ENCODE data around the gene ITM2B. TPM values are rescaled to one million over a fixed set of nuclear protein-coding genes. Genes with fewer than 3 reads are reported as not detected.
A peak's percentile ranks its signal among the peaks of the same experiment; 100 is the strongest.

ITM2B gene
- polyA plus RNA-seq (278 to 401 TPM (median 294 TPM) in 3 replicates), polyA minus RNA-seq (35.2 to 148 TPM (median 92.4 TPM) in 3 replicates)
- polyA plus RNA-seq (2011; ENCODE audit: low read depth): 501 TPM
- polyA plus RNA-seq (2011; cell fraction: cytosol; rRNA removed): 227 and 507 TPM in 2 replicates
- 641 and 718 TPM in 2 replicates for polyA plus RNA-seq (2011; cell fraction: nucleus; rRNA removed)
- polyA plus RNA-seq (2012; ENCODE audit: low replicate concordance): 243 and 479 TPM in 2 replicates
- polyA minus RNA-seq (2011; cell fraction: cytosol; rRNA and poly(A)+ RNA removed): 187 TPM
- polyA minus RNA-seq (2011; cell fraction: nucleus; rRNA and poly(A)+ RNA removed): 141 and 299 TPM in 2 replicates

DNA sequence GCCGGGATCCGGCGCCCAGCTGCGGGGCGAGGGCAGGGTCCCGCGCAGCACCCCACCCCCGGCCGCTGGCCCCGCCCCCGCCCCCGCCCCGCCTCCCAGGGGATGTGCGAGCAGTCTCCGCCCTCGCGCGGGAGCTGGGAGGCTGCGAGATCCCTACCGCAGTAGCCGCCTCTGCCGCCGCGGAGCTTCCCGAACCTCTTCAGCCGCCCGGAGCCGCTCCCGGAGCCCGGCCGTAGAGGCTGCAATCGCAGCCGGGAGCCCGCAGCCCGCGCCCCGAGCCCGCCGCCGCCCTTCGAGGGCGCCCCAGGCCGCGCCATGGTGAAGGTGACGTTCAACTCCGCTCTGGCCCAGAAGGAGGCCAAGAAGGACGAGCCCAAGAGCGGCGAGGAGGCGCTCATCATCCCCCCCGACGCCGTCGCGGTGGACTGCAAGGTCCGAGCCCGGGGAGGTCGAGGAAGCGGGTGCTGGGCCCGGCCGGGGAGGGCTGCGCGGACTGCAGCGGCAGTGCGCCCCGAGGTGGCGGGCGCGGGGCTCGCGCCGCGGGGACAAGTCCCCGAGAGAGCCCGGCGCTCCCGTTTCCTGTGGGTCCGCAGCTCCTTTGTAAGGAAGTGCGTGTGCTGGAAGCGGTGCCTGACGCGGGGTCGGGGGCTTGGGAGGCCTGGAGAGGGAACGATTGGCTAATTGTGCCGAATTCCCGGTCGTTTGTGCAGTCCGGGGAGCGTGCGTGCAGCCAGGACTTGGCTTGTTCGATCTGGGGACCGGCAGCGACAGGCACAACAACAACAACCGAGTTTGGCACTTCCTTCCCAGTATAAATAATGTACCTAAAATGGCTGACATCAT is at the start of gene ITM2B:
TSS of gene ITM2B (plus strand) at position 161 of the 843 bp plus-strand sequence. CDS start at position 316, 155 bp downstream.
- H3K4me2 ChIP-seq (ENCODE audit: control insufficient read depth, extremely low read depth, insufficient read depth, low read depth, low read length): peak within 1 kb of the TSS; percentile 93
- H3K9me1 ChIP-seq (ENCODE audit: control insufficient read depth, extremely low read depth, insufficient read depth, low read length): peaks cover 4% of the 10 kb centered on the region
- H3K36me3 ChIP-seq (ENCODE audit: control insufficient read depth in 2 of 2, extremely low read depth in 1 of 2, insufficient read depth in 2 of 2, low read length in 2 of 2): no peaks in the 10 kb centered on the region
- peak within 1 kb of the TSS; percentile 99 for H3K9ac ChIP-seq (ENCODE audit: control insufficient read depth, extremely low read depth, insufficient read depth, low read length)
- peak within 1 kb of the TSS; percentile 91 for H2AFZ ChIP-seq (ENCODE audit: control insufficient read depth, low read length)
- no peaks in the 10 kb centered on the region for H3K9me3 ChIP-seq (ENCODE audit: control insufficient read depth, low read depth, low read length)
- DNase-seq (ENCODE audit: low read depth, low spot score) (no peak), FAIRE-seq (no peak)
- peaks cover 35% of the 10 kb centered on the region for H3K4me1 ChIP-seq (ENCODE audit: control insufficient read depth, extremely low read depth, insufficient read depth, low read length)
- dilution Hi-C loops (cut with MboI; ENCODE audit: extremely low pct_ligation_motif_present, low sequenced_read_pairs): no loop called here
- H3K27ac ChIP-seq (ENCODE audit: control insufficient read depth, insufficient read depth, low read length): peak within 1 kb of the TSS; percentile 98
- peak within 1 kb of the TSS; percentile 97 to 100 (median 99) for H3K4me3 ChIP-seq (ENCODE audit: control insufficient read depth in 2 of 3, extremely low read depth in 1 of 3, insufficient read depth in 2 of 3, low read depth in 1 of 3, low read length in 3 of 3)
- peaks cover 5% of the 10 kb centered on the region for H4K20me1 ChIP-seq (ENCODE audit: control insufficient read depth, extremely low read depth, insufficient read depth, low read length)
- TF ChIP-seq EZH2 (IDR thresholded peaks at IDR 0.05; ENCODE audit: low read length) (no peak), CTCF (optimal IDR thresholded peaks at IDR 0.05 in 1 of 3, IDR thresholded peaks at IDR 0.05 in 1 of 3, conservative IDR thresholded peaks at IDR 0.05 in 1 of 3; ENCODE audit: extremely low read depth in 1 of 3, insufficient read depth in 2 of 3, low read length in 3 of 3) (peak; percentile 33 to 60 (median 51))
- H3K79me2 ChIP-seq (ENCODE audit: control insufficient read depth, insufficient read depth, low read length): peaks cover 51% of the 10 kb centered on the region
- H3K27me3 ChIP-seq (ENCODE audit: control insufficient read depth, extremely low read depth, insufficient read depth, low read length): no peaks in the 10 kb centered on the region

GRCh38 chr13:48184260-48184659 is 48.7 kb upstream of the ITM2B start:
- Histone ChIP-seq H4K20me1 (ENCODE audit: control insufficient read depth, extremely low read depth, insufficient read depth, low read length) (no peaks in the 10 kb centered on the region), H3K27me3 (ENCODE audit: control insufficient read depth, extremely low read depth, insufficient read depth, low read length) (no peaks in the 10 kb centered on the region), H3K9me1 (ENCODE audit: control insufficient read depth, extremely low read depth, insufficient read depth, low read length) (no peaks in the 10 kb centered on the region), H2AFZ (ENCODE audit: control insufficient read depth, low read length) (no peak overlapping the region), H3K4me3 (ENCODE audit: control insufficient read depth in 2 of 3, extremely low read depth in 1 of 3, insufficient read depth in 2 of 3, low read depth in 1 of 3, low read length in 3 of 3) (no peak overlapping the region), H3K4me1 (ENCODE audit: control insufficient read depth, extremely low read depth, insufficient read depth, low read length) (no peaks in the 10 kb centered on the region), H3K27ac (ENCODE audit: control insufficient read depth, insufficient read depth, low read length) (no peak overlapping the region), H3K36me3 (ENCODE audit: control insufficient read depth in 2 of 2, extremely low read depth in 1 of 2, insufficient read depth in 2 of 2, low read length in 2 of 2) (no peaks in the 10 kb centered on the region), H3K9ac (ENCODE audit: control insufficient read depth, extremely low read depth, insufficient read depth, low read length) (no peak overlapping the region), H3K9me3 (ENCODE audit: control insufficient read depth, low read depth, low read length) (no peaks in the 10 kb centered on the region), H3K4me2 (ENCODE audit: control insufficient read depth, extremely low read depth, insufficient read depth, low read depth, low read length) (no peak overlapping the region), H3K79me2 (ENCODE audit: control insufficient read depth, insufficient read depth, low read length) (no peaks in the 10 kb centered on the region)
- DNase-seq (ENCODE audit: low read depth, low spot score): no peak
- dilution Hi-C loops (cut with MboI; ENCODE audit: extremely low pct_ligation_motif_present, low sequenced_read_pairs): no loop called here
- no peak for TF ChIP-seq CTCF (optimal IDR thresholded peaks at IDR 0.05 in 1 of 3, IDR thresholded peaks at IDR 0.05 in 1 of 3, conservative IDR thresholded peaks at IDR 0.05 in 1 of 3; ENCODE audit: extremely low read depth in 1 of 3, insufficient read depth in 2 of 3, low read length in 3 of 3)
- TF ChIP-seq EZH2 (IDR thresholded peaks at IDR 0.05; ENCODE audit: low read length): no peak
- FAIRE-seq: no peak
